ENCODE data around the gene ANKRD34A.

Gene ANKRD34A

GRCh38 chr1:145956781-145957442 is 7.5 kb downstream of the ANKRD34A start:
- no peak for DNase-seq (ENCODE audit: low spot score)
- in situ Hi-C loops (cut with MboI; ENCODE audit: low sequenced_read_pairs, unreplicated experiment) = no loop called here
- no peak for TF ChIP-seq CTCF (IDR thresholded peaks at IDR 0.05; ENCODE audit: borderline replicate concordance, control extremely low read depth, extremely low read depth, insufficient read depth, missing control alignments)

DNA sequence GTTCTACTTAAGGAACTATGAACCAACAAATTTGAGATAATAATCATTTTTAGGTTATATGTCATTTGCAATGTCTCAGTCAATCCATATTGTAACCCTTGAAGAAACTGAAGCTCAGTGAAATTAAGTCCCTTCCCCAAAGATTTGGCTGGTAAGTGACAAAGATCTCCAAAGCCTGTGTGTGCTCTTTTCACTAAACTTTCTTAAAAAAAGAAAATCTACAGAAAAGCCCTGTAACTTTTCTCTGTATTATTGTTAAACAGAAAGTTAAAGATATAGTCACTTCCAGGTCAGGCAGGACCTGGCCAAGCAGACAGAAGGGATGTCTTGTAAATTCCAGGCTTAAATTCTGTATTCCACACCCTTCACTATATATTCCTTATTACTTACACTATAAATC is 8.0 kb downstream of the ANKRD34A start:
- no peak for DNase-seq (ENCODE audit: low spot score)
- no peak for TF ChIP-seq CTCF (IDR thresholded peaks at IDR 0.05; ENCODE audit: borderline replicate concordance, control extremely low read depth, extremely low read depth, insufficient read depth, missing control alignments)
- in situ Hi-C loops (cut with MboI; ENCODE audit: low sequenced_read_pairs, unreplicated experiment) = no loop called here

GRCh38 chr1:145955436-145955835 is 8.9 kb downstream of the ANKRD34A start:
- no peak for TF ChIP-seq CTCF (IDR thresholded peaks at IDR 0.05; ENCODE audit: borderline replicate concordance, control extremely low read depth, extremely low read depth, insufficient read depth, missing control alignments)
- in situ Hi-C loops (cut with MboI; ENCODE audit: low sequenced_read_pairs, unreplicated experiment) = no loop called here
- no peak for DNase-seq (ENCODE audit: low spot score)

GRCh38 chr1:145953861-145954260 is 10.5 kb downstream of the ANKRD34A start:
- no peak for TF ChIP-seq CTCF (IDR thresholded peaks at IDR 0.05; ENCODE audit: borderline replicate concordance, control extremely low read depth, extremely low read depth, insufficient read depth, missing control alignments)
- in situ Hi-C loops (cut with MboI; ENCODE audit: low sequenced_read_pairs, unreplicated experiment) = no loop called here
- no peak for DNase-seq (ENCODE audit: low spot score)

- in situ Hi-C loops (cut with MboI; ENCODE audit: low sequenced_read_pairs, unreplicated experiment) = no loop called here
- TF ChIP-seq CTCF (IDR thresholded peaks at IDR 0.05; ENCODE audit: borderline replicate concordance, control extremely low read depth, extremely low read depth, insufficient read depth, missing control alignments) = no peak
- no peak for DNase-seq (ENCODE audit: low spot score)
Measured at GRCh38 chr1:145952903-145953302, 11.5 kb downstream of the ANKRD34A start.

DNA sequence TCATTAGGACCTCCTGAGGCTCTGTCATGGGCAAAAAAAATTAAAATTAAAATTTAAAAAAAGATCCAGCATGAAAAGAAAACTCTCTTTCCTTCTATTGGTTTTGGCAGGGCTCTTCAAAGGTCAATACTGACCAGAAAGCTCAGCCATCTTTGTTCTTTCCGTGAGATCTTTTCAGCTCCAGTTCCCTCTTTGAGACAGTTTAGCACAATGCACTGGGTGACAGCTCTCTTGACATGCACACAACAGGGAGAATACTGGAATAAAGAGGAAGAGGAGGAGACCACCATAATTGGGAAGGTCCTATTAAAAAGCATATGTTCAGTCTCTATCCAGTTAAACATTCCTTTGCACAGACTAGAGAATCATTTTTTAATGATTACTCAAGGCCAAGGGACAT is 12.8 kb downstream of the ANKRD34A start:
- no peak for TF ChIP-seq CTCF (IDR thresholded peaks at IDR 0.05; ENCODE audit: borderline replicate concordance, control extremely low read depth, extremely low read depth, insufficient read depth, missing control alignments)
- no peak for DNase-seq (ENCODE audit: low spot score)
- in situ Hi-C loops (cut with MboI; ENCODE audit: low sequenced_read_pairs, unreplicated experiment) = no loop called here
